ENCODE measurements around the gene SUGT1.

DNA sequence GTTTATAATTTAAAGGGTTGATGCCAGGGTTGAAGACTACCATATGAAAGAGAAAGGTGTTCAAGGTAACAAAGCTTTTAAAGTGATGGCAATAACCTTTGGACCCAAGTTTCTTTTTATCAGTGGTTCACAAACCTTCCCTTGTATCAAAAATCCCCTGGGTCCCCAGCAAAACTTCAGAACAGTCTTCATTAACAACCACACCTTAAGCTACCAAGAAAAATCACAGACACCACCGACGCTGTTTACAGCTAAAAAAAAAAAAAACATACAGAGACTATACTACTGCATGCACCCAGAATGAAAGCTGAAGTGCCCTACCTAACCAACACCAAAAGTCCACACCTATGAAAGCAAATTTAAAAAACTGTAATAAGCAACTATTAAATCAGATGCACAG is 73.6 kb downstream of the SUGT1 start:
- TF ChIP-seq POLR2A (IDR thresholded peaks at IDR 0.05) (no peak), EP300 (IDR thresholded peaks at IDR 0.05) (no peak)
- TF ChIP-seq, protein P1, sequence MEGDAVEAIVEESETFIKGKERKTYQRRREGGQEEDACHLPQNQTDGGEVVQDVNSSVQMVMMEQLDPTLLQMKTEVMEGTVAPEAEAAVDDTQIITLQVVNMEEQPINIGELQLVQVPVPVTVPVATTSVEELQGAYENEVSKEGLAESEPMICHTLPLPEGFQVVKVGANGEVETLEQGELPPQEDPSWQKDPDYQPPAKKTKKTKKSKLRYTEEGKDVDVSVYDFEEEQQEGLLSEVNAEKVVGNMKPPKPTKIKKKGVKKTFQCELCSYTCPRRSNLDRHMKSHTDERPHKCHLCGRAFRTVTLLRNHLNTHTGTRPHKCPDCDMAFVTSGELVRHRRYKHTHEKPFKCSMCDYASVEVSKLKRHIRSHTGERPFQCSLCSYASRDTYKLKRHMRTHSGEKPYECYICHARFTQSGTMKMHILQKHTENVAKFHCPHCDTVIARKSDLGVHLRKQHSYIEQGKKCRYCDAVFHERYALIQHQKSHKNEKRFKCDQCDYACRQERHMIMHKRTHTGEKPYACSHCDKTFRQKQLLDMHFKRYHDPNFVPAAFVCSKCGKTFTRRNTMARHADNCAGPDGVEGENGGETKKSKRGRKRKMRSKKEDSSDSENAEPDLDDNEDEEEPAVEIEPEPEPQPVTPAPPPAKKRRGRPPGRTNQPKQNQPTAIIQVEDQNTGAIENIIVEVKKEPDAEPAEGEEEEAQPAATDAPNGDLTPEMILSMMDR (IDR thresholded peaks at IDR 0.05), result no peak

Data from tibial nerve (tissue), 4 donors.